Uterus (tissue), 2 donors: ENCODE results near the gene PCDHGA3.

Experiments
- POLR2A ChIP-seq, 2 donors: fragments of 450-650 bp; IDR thresholded peaks; one replicate each; pipeline ENCODE4 v1.6.1; 2016; ENCODE audit warnings: antibody characterized with exemption in 2 of 2, mild to moderate bottlenecking in 1 of 2, moderate library complexity in 1 of 2
- TF ChIP-seq, protein P1 (sequence below), 4 experiments: fragments of 200-600 bp in 2 of 4; fragments of 450-650 bp in 2 of 4; sonication (generic) in 2 of 4; IDR thresholded peaks; one replicate each; pipeline ENCODE4 v1.5.1; 2016 to 2019; ENCODE audit warnings: antibody characterized with exemption in 4 of 4, mild to moderate bottlenecking in 2 of 4, moderate library complexity in 1 of 4

DNA sequence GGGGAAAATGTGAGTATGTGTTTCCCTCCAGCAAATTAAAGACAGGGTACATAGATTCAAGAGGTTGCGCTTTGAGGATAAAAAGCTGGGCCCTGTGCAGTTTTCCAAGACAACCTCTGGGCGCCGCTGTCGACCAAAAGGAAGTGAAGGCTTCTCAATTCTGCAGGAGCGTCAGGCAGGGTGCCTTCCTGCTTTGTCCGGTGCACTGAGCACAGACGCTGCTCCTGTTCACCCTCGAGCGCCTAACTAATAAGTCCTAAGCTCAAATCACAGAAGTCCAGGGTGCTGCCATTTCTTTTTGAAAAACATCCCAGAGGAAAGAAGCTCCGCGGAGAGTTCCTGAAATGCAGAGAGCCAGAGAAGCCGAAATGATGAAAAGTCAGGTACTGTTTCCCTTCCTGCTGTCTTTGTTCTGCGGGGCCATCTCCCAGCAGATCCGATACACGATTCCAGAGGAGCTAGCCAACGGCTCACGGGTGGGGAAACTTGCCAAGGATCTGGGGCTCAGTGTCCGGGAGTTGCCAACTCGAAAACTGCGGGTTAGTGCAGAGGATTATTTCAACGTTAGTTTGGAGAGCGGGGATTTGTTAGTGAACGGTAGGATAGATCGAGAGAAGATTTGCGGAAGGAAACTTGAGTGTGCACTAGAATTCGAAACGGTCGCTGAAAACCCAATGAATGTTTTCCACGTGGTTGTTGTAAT lies 6.4 kb downstream of the PCDHGA3 start, which contains the start of gene PCDHGB1:
- TF ChIP-seq, protein P1, sequence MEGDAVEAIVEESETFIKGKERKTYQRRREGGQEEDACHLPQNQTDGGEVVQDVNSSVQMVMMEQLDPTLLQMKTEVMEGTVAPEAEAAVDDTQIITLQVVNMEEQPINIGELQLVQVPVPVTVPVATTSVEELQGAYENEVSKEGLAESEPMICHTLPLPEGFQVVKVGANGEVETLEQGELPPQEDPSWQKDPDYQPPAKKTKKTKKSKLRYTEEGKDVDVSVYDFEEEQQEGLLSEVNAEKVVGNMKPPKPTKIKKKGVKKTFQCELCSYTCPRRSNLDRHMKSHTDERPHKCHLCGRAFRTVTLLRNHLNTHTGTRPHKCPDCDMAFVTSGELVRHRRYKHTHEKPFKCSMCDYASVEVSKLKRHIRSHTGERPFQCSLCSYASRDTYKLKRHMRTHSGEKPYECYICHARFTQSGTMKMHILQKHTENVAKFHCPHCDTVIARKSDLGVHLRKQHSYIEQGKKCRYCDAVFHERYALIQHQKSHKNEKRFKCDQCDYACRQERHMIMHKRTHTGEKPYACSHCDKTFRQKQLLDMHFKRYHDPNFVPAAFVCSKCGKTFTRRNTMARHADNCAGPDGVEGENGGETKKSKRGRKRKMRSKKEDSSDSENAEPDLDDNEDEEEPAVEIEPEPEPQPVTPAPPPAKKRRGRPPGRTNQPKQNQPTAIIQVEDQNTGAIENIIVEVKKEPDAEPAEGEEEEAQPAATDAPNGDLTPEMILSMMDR (IDR thresholded peaks at IDR 0.05): no peak
- no peak for TF ChIP-seq POLR2A (IDR thresholded peaks at IDR 0.05)
